GM23338 (cell line): ENCODE results near the gene TMEM143. TPM values are rescaled to one million over a fixed set of nuclear protein-coding genes. Genes with fewer than 3 reads are reported as not detected.

Source experiments
- ATAC-seq: fragments of 200-7000 bp; cut with Tn5 transposase; 3 replicates; pipeline ENCODE4 v1.9.1; 2020
- DNase-seq: peaks from one replicate; pipeline ENCODE4 v3.0.0-alpha.2; 2015; ENCODE audit warnings: low spot score
- H2AFZ ChIP-seq: fragments of 200-600 bp; sonication (generic); 2 replicates; pipeline ENCODE4 v1.8.0; 2016; ENCODE audit warnings: antibody characterized with exemption, mild to moderate bottlenecking, moderate library complexity
- H3F3A ChIP-seq: fragments of 200-600 bp; sonication (generic); replicated peaks from 2 replicates; pipeline ENCODE4 v1.8.0; 2017; ENCODE audit warnings: antibody characterized with exemption, mixed run types, low read depth
- H3K27ac ChIP-seq: fragments of 200-600 bp; sonication (generic); 2 replicates; pipeline ENCODE4 v1.6.1; 2016; ENCODE audit warnings: low read depth
- H3K27me3 ChIP-seq: fragments of 200-600 bp; sonication (generic); 2 replicates; pipeline ENCODE4 v1.8.0; 2016; ENCODE audit warnings: mild to moderate bottlenecking, mixed run types, moderate library complexity; ENCODE audit not compliant: insufficient read depth
- H3K36me3 ChIP-seq: fragments of 200-600 bp; sonication (generic); 2 replicates; pipeline ENCODE4 v1.8.0; 2016; ENCODE audit warnings: mild to moderate bottlenecking; ENCODE audit not compliant: insufficient read depth
- H3K4me1 ChIP-seq: fragments of 200-600 bp; sonication (generic); 2 replicates; pipeline ENCODE4 v1.8.0; 2016; ENCODE audit warnings: mild to moderate bottlenecking, moderate library complexity; ENCODE audit not compliant: insufficient read depth
- H3K4me2 ChIP-seq: fragments of 200-600 bp; sonication (generic); 2 replicates; pipeline ENCODE4 v1.7.1; 2017; ENCODE audit warnings: mixed run types
- H3K4me3 ChIP-seq: fragments of 200-600 bp; sonication (generic); 2 replicates; pipeline ENCODE4 v1.6.1; 2016; ENCODE audit warnings: mixed run types
- H3K79me2 ChIP-seq: fragments of 200-600 bp; sonication (generic); replicated peaks from 2 replicates; pipeline ENCODE4 v1.8.0; 2017; ENCODE audit warnings: mild to moderate bottlenecking; ENCODE audit not compliant: insufficient read depth
- H3K9me2 ChIP-seq: fragments of 200-600 bp; sonication (generic); 2 replicates; pipeline ENCODE4 v1.8.0; 2017; ENCODE audit not compliant: insufficient read depth
- H4K20me1 ChIP-seq: fragments of 200-600 bp; sonication (generic); replicated peaks from 2 replicates; pipeline ENCODE4 v1.8.0; 2017; ENCODE audit warnings: mild to moderate bottlenecking; ENCODE audit not compliant: insufficient read depth
- H3K27ac Mint-ChIP-seq: 2 replicates; pipeline ENCODE4 v1.8.0; 2020; ENCODE audit warnings: inconsistent platforms, mild to moderate bottlenecking, moderate library complexity, mixed read lengths
- H3K27me3 Mint-ChIP-seq: 3 replicates; pipeline ENCODE4 v1.8.0; 2022; ENCODE audit warnings: low read depth, mild to moderate bottlenecking, moderate library complexity, mixed read lengths, inconsistent platforms; ENCODE audit not compliant: insufficient read depth, poor library complexity
- H3K36me3 Mint-ChIP-seq: 3 replicates; pipeline ENCODE4 v1.8.0; 2021; ENCODE audit warnings: low read depth, mild to moderate bottlenecking, inconsistent platforms, moderate library complexity, mixed read lengths
- H3K4me1 Mint-ChIP-seq: 3 replicates; pipeline ENCODE4 v1.8.0; 2020; ENCODE audit warnings: mild to moderate bottlenecking, inconsistent platforms, mixed read lengths
- H3K4me3 Mint-ChIP-seq: 3 replicates; pipeline ENCODE4 v1.8.0; 2021; ENCODE audit warnings: moderate library complexity, mild to moderate bottlenecking, inconsistent platforms, mixed read lengths
- H3K9me3 Mint-ChIP-seq: 3 replicates; pipeline ENCODE4 v1.8.0; 2020; ENCODE audit warnings: moderate library complexity, mild to moderate bottlenecking, inconsistent platforms, mixed read lengths
- EZH2 ChIP-seq: fragments of 200-600 bp; sonication (generic); IDR thresholded peaks from one replicate; pipeline ENCODE4 v1.8.0; 2017; ENCODE audit warnings: antibody characterized with exemption, mild to moderate bottlenecking, low read depth; ENCODE audit not compliant: unreplicated experiment
- EZH2phosphoT487 ChIP-seq: fragments of 200-600 bp; sonication (generic); IDR thresholded peaks from one replicate; pipeline ENCODE4 v1.8.1; 2018; ENCODE audit warnings: antibody characterized with exemption; ENCODE audit not compliant: unreplicated experiment
- JUNB ChIP-seq: IDR thresholded peaks from one replicate; pipeline ENCODE4 v1.6.1; 2016; ENCODE audit warnings: antibody characterized with exemption; ENCODE audit not compliant: unreplicated experiment
- POLR2AphosphoS5 ChIP-seq: IDR thresholded peaks from 2 replicates; pipeline ENCODE4 v1.6.1; 2016; ENCODE audit warnings: antibody characterized with exemption, low read depth
- STAT1 ChIP-seq: IDR thresholded peaks from one replicate; pipeline ENCODE4 v1.6.1; 2016; ENCODE audit warnings: antibody characterized with exemption; ENCODE audit not compliant: unreplicated experiment
- polyA plus RNA-seq: library from polyadenylated mRNA; unstranded; fragments of >200 nt; fragmentation: Nextera tagmentation; extraction: Ambion mirVana; gene quantifications from 2 replicates; pipeline ENCODE4 v1.2.1, GENCODE V29; 2016
- total RNA-seq: library from RNA; depleted of rRNA; stranded (reverse); fragments of >200 nt; shearing (Covaris generic); gene quantifications from 2 replicates; pipeline ENCODE4 v1.2.3, GENCODE V29; 2014
- TF ChIP-seq, protein P1 (sequence below): IDR thresholded peaks from 2 replicates; pipeline ENCODE4 v1.6.1; 2016; ENCODE audit warnings: antibody characterized with exemption
- TF ChIP-seq, protein P2 (sequence below): IDR thresholded peaks from one replicate; pipeline ENCODE4 v1.6.1; 2018; ENCODE audit warnings: antibody characterized with exemption; ENCODE audit not compliant: unreplicated experiment
- TF ChIP-seq, protein P3 (sequence below): fragments of 250-450 bp; sonication (Bioruptor Pico); IDR thresholded peaks from 2 replicates; pipeline ENCODE4 v1.5.0; 2020; ENCODE audit warnings: mild to moderate bottlenecking, moderate library complexity
- TF ChIP-seq, protein P4 (sequence below), 2 experiments: fragments of 200-600 bp in 1 of 2; sonication (generic) in 1 of 2; conservative IDR thresholded peaks; 2 replicates each; pipeline versions ENCODE4 v1.5.1 to v1.6.1; 2016 to 2017; ENCODE audit warnings: antibody characterized with exemption in 2 of 2, low read depth in 2 of 2, mild to moderate bottlenecking in 2 of 2, moderate library complexity in 1 of 2

TMEM143 gene
- total and polyA plus RNA-seq, 2 experiments from 2014 or later, result 12.8 to 15.0 TPM

DNA sequence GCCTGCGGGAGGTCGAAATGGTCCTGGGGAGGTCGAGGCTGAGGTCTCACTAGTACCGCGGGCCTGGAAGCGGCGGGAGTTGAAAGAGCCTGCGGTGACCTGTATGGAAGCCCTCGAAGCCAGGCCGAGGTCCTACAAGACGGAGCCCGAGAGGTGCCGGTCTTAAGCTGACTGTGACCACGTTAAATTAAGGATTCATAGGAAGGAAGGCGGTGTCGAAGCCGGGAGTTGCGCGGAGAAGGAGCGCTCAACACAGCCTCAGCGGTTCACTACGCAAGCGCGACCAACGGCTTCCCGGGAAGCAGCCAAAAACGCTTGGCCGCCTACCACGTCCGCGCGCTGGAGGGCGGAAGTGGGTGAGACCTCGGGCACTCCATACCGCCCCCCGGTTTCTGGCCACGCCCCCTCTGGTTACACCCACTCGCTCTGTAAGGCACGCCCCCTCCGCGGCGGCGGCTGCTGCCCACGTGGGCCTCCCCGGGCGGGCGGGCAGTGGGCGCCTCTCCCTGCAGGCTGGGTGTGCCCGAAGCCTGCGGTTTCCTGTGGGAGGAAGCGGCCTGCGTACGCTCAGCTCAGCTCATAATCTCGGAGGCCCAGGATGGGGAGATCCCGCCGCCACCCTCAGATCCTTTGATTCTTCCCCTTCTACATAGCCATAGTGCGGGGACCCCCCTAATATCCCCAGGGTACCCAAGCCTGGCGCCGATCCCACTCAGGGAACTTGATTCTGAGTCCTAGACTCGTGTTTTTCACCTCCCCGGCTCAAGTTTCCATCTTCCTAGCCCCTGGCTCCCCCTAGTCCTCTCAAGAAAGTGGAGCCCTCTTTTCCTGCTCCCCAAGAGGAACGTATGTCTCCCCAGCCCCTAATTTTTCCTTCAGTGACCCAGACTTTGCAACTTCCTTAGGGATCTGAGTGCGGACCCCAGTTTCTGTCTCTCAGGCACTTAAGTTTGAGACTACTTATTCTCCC lies 41.8 kb downstream of the TMEM143 start (continued):
- TF ChIP-seq, protein P1, sequence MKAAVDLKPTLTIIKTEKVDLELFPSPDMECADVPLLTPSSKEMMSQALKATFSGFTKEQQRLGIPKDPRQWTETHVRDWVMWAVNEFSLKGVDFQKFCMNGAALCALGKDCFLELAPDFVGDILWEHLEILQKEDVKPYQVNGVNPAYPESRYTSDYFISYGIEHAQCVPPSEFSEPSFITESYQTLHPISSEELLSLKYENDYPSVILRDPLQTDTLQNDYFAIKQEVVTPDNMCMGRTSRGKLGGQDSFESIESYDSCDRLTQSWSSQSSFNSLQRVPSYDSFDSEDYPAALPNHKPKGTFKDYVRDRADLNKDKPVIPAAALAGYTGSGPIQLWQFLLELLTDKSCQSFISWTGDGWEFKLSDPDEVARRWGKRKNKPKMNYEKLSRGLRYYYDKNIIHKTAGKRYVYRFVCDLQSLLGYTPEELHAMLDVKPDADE, result 0 out of 2 replicates have a peak, but pooled peaks have one; percentile 27
- peak; percentile 87 for TF ChIP-seq POLR2AphosphoS5

DNA sequence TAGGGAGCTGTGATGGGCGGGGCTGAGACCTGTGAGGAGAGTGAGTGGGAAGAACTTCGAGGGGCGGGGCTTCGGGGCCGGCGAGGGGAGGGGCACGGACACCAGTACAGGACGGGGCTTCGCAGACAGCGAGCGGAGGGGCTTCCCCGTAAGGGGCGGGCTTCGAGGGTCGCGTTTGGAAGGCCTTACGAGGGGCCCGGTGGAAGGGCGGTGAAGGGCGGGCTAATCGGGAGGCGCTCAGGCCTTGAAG lies 42.4 kb downstream of the TMEM143 start:
- Histone ChIP-seq H3K27ac (peak overlapping the region; percentile 93), H3K27me3 (peaks cover 17% of the 10 kb centered on the region), H3K79me2 (no peaks in the 10 kb centered on the region), H3F3A (0 out of 2 replicates have a peak, but pooled peaks cover 15% of the 10 kb centered on the region), H3K4me2 (peak overlapping the region; percentile 95), H3K9me2 (no peaks in the 10 kb centered on the region), H3K36me3 (no peaks in the 10 kb centered on the region), H2AFZ (peak overlapping the region; percentile 40; the same call in 1 of the 2 replicates), H3K4me3 (peak overlapping the region; percentile 65), H4K20me1 (no peaks in the 10 kb centered on the region), H3K4me1 (peaks cover 26% of the 10 kb centered on the region)
- Mint-ChIP-seq H3K27me3 (peaks cover 25% of the 10 kb centered on the region), H3K9me3 (no peaks in the 10 kb centered on the region), H3K4me3 (peak overlapping the region; percentile 92), H3K4me1 (peaks cover 38% of the 10 kb centered on the region), H3K36me3 (no peaks in the 10 kb centered on the region; the same call in 2 of the 3 replicates), H3K27ac (peak overlapping the region; percentile 98)
- ATAC-seq (no peak), DNase-seq (peak; percentile 100)
- TF ChIP-seq, protein P2, sequence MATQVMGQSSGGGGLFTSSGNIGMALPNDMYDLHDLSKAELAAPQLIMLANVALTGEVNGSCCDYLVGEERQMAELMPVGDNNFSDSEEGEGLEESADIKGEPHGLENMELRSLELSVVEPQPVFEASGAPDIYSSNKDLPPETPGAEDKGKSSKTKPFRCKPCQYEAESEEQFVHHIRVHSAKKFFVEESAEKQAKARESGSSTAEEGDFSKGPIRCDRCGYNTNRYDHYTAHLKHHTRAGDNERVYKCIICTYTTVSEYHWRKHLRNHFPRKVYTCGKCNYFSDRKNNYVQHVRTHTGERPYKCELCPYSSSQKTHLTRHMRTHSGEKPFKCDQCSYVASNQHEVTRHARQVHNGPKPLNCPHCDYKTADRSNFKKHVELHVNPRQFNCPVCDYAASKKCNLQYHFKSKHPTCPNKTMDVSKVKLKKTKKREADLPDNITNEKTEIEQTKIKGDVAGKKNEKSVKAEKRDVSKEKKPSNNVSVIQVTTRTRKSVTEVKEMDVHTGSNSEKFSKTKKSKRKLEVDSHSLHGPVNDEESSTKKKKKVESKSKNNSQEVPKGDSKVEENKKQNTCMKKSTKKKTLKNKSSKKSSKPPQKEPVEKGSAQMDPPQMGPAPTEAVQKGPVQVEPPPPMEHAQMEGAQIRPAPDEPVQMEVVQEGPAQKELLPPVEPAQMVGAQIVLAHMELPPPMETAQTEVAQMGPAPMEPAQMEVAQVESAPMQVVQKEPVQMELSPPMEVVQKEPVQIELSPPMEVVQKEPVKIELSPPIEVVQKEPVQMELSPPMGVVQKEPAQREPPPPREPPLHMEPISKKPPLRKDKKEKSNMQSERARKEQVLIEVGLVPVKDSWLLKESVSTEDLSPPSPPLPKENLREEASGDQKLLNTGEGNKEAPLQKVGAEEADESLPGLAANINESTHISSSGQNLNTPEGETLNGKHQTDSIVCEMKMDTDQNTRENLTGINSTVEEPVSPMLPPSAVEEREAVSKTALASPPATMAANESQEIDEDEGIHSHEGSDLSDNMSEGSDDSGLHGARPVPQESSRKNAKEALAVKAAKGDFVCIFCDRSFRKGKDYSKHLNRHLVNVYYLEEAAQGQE, result no peak
- TF ChIP-seq EZH2phosphoT487, result no peak
- TF ChIP-seq, protein P3, sequence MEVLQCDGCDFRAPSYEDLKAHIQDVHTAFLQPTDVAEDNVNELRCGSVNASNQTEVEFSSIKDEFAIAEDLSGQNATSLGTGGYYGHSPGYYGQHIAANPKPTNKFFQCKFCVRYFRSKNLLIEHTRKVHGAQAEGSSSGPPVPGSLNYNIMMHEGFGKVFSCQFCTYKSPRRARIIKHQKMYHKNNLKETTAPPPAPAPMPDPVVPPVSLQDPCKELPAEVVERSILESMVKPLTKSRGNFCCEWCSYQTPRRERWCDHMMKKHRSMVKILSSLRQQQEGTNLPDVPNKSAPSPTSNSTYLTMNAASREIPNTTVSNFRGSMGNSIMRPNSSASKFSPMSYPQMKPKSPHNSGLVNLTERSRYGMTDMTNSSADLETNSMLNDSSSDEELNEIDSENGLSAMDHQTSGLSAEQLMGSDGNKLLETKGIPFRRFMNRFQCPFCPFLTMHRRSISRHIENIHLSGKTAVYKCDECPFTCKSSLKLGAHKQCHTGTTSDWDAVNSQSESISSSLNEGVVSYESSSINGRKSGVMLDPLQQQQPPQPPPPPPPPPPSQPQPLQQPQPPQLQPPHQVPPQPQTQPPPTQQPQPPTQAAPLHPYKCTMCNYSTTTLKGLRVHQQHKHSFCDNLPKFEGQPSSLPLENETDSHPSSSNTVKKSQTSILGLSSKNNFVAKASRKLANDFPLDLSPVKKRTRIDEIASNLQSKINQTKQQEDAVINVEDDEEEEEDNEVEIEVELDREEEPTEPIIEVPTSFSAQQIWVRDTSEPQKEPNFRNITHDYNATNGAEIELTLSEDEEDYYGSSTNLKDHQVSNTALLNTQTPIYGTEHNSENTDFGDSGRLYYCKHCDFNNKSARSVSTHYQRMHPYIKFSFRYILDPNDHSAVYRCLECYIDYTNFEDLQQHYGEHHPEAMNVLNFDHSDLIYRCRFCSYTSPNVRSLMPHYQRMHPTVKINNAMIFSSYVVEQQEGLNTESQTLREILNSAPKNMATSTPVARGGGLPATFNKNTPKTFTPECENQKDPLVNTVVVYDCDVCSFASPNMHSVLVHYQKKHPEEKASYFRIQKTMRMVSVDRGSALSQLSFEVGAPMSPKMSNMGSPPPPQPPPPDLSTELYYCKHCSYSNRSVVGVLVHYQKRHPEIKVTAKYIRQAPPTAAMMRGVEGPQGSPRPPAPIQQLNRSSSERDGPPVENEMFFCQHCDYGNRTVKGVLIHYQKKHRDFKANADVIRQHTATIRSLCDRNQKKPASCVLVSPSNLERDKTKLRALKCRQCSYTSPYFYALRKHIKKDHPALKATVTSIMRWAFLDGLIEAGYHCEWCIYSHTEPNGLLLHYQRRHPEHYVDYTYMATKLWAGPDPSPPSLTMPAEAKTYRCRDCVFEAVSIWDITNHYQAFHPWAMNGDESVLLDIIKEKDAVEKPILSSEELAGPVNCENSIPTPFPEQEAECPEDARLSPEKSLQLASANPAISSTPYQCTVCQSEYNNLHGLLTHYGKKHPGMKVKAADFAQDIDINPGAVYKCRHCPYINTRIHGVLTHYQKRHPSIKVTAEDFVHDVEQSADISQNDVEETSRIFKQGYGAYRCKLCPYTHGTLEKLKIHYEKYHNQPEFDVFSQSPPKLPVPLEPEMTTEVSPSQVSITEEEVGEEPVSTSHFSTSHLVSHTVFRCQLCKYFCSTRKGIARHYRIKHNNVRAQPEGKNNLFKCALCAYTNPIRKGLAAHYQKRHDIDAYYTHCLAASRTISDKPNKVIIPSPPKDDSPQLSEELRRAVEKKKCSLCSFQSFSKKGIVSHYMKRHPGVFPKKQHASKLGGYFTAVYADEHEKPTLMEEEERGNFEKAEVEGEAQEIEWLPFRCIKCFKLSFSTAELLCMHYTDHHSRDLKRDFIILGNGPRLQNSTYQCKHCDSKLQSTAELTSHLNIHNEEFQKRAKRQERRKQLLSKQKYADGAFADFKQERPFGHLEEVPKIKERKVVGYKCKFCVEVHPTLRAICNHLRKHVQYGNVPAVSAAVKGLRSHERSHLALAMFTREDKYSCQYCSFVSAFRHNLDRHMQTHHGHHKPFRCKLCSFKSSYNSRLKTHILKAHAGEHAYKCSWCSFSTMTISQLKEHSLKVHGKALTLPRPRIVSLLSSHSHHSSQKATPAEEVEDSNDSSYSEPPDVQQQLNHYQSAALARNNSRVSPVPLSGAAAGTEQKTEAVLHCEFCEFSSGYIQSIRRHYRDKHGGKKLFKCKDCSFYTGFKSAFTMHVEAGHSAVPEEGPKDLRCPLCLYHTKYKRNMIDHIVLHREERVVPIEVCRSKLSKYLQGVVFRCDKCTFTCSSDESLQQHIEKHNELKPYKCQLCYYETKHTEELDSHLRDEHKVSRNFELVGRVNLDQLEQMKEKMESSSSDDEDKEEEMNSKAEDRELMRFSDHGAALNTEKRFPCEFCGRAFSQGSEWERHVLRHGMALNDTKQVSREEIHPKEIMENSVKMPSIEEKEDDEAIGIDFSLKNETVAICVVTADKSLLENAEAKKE (CRISPR knock-in tag), result no peak
- TF ChIP-seq EZH2, result no peak
- TF ChIP-seq, protein P1, result no peak
- TF ChIP-seq STAT1, result no peak
- no peak for TF ChIP-seq JUNB
- TF ChIP-seq, protein P4, sequence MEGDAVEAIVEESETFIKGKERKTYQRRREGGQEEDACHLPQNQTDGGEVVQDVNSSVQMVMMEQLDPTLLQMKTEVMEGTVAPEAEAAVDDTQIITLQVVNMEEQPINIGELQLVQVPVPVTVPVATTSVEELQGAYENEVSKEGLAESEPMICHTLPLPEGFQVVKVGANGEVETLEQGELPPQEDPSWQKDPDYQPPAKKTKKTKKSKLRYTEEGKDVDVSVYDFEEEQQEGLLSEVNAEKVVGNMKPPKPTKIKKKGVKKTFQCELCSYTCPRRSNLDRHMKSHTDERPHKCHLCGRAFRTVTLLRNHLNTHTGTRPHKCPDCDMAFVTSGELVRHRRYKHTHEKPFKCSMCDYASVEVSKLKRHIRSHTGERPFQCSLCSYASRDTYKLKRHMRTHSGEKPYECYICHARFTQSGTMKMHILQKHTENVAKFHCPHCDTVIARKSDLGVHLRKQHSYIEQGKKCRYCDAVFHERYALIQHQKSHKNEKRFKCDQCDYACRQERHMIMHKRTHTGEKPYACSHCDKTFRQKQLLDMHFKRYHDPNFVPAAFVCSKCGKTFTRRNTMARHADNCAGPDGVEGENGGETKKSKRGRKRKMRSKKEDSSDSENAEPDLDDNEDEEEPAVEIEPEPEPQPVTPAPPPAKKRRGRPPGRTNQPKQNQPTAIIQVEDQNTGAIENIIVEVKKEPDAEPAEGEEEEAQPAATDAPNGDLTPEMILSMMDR (conservative IDR thresholded peaks at IDR 0.05; ENCODE audit: low read depth in 2 of 2), result no peak
- TF ChIP-seq POLR2AphosphoS5, result no peak; the same call in none of the 2 replicates
